ENCODE results near the gene GNG13.
A peak's percentile ranks its signal among the peaks of the same experiment; 100 is the strongest.

- TF ChIP-seq CTCF (IDR thresholded peaks at IDR 0.05; ENCODE audit: extremely low read depth in 1 of 2, insufficient read depth in 1 of 2, low read depth in 1 of 2, low read length in 2 of 2) (no peak), POLR2AphosphoS5 (IDR thresholded peaks at IDR 0.05; ENCODE audit: insufficient read depth, low read depth, low read length) (peak; percentile 27)
- TF ChIP-seq, protein P1, sequence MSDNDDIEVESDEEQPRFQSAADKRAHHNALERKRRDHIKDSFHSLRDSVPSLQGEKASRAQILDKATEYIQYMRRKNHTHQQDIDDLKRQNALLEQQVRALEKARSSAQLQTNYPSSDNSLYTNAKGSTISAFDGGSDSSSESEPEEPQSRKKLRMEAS (IDR thresholded peaks at IDR 0.05; ENCODE audit: insufficient read depth, insufficient read length), result no peak
These were observed at the start of gene GNG13 for GRCh38 chr16:799948-800833.
